ENCODE measurements around the gene DGKZ. TPM values are rescaled to one million over a fixed set of nuclear protein-coding genes. Genes with fewer than 3 reads are reported as not detected.

DGKZ gene
- polyA plus RNA-seq, 3 donors: 30.4 to 217 (median 33.4) TPM

GRCh38 chr11:46385169-46386004, 38.1 kb downstream of the DGKZ start:
- Histone ChIP-seq H3K4me2 (replicated peaks; ENCODE audit: extremely low read depth, low read length, poor library complexity, severe bottlenecking) (no peak overlapping the region), H3K27me3 (ENCODE audit: control insufficient read depth in 2 of 2, insufficient read depth in 2 of 2, low read length in 2 of 2) (peaks cover 39 to 63% of the 10 kb centered on the region in 2 donors), H3K9me3 (replicated peaks in 1 of 2; ENCODE audit: control insufficient read depth in 1 of 2, insufficient read depth in 1 of 2, low read length in 2 of 2) (peaks cover 0 to 22% of the 10 kb centered on the region in 2 donors), H3K9ac (ENCODE audit: insufficient read depth, low read length, poor library complexity, severe bottlenecking) (no peak overlapping the region), H2AFZ (ENCODE audit: insufficient read depth, low read depth, low read length, poor library complexity, severe bottlenecking) (no peak overlapping the region), H3K4me3 (replicated peaks in 1 of 3; ENCODE audit: low read depth in 2 of 3, low read length in 3 of 3) (no peak overlapping the region), H3K79me2 (ENCODE audit: insufficient read depth, low read length) (no peaks in the 10 kb centered on the region), H3K27ac (ENCODE audit: low read depth in 1 of 2, low read length in 2 of 2) (no peak overlapping the region), H4K20me1 (ENCODE audit: insufficient read depth, low read length) (peaks cover 54% of the 10 kb centered on the region), H3K4me1 (ENCODE audit: control insufficient read depth in 1 of 2, insufficient read depth in 2 of 2, low read length in 2 of 2) (peaks cover 27 to 44% of the 10 kb centered on the region in 2 donors), H3K36me3 (replicated peaks in 1 of 2; ENCODE audit: control insufficient read depth in 1 of 2, insufficient read depth in 2 of 2, low read length in 2 of 2) (no peaks in the 10 kb centered on the region)
- Mint-ChIP-seq H3K27me3 (ENCODE audit: low read depth in 3 of 3) (peaks cover 61 to 98% (median 74%) of the 10 kb centered on the region in 3 donors), H3K4me1 (peaks cover 33% of the 10 kb centered on the region), H3K36me3 (peaks cover 0 to 3% of the 10 kb centered on the region in 2 donors), H3K4me3 (peak overlapping the region in 1 of 2 donors; percentile 51), H3K27ac (peak overlapping the region in 1 of 7 donors; percentile 21), H3K9me3 (peaks cover 0 to 24% (median 3%) of the 10 kb centered on the region in 7 donors)
- WGBS (ENCODE audit: insufficient coverage): 98% methylated on average over 47 of the region's 47 CpGs
- no peak for TF ChIP-seq CTCF (IDR thresholded peaks at IDR 0.05)
- DNase-seq: no peak
- intact Hi-C loops (cut with micrococcal nuclease): loop anchor here (10.0 kb wide), 2 partner anchors 149 to 229 kb away; partner anchors contain the start of genes ATG13 (in 1 of the 2) and HARBI1 (in 1 of the 2)

- H3K4me3 Mint-ChIP-seq: peak overlapping the region in 1 of 2 donors; percentile 39
- no peak overlapping the region for H3K4me2 ChIP-seq (replicated peaks; ENCODE audit: extremely low read depth, low read length, poor library complexity, severe bottlenecking)
- H2AFZ ChIP-seq (ENCODE audit: insufficient read depth, low read depth, low read length, poor library complexity, severe bottlenecking): no peak overlapping the region
These were observed 38.8 kb downstream of the DGKZ start for GRCh38 chr11:46386005-46386578.

More at GRCh38 chr11:46386005-46386578, 38.8 kb downstream of the DGKZ start:
- TF ChIP-seq CTCF (IDR thresholded peaks at IDR 0.05): no peak
- H3K27ac Mint-ChIP-seq: peak overlapping the region in 2 of 7 donors; percentile 21 to 30
- peaks cover 53% of the 10 kb centered on the region for H4K20me1 ChIP-seq (ENCODE audit: insufficient read depth, low read length)
- peaks cover 46 to 65% of the 10 kb centered on the region in 2 donors for H3K27me3 ChIP-seq (ENCODE audit: control insufficient read depth in 2 of 2, insufficient read depth in 2 of 2, low read length in 2 of 2)
- H3K9ac ChIP-seq (ENCODE audit: insufficient read depth, low read length, poor library complexity, severe bottlenecking): no peak overlapping the region
- H3K4me1 Mint-ChIP-seq: peaks cover 37% of the 10 kb centered on the region
- peaks cover 3 to 27% of the 10 kb centered on the region in 2 donors for H3K9me3 ChIP-seq (replicated peaks in 1 of 2; ENCODE audit: control insufficient read depth in 1 of 2, insufficient read depth in 1 of 2, low read length in 2 of 2)
- H3K9me3 Mint-ChIP-seq: peaks cover 0 to 22% (median 4%) of the 10 kb centered on the region in 7 donors
- H3K79me2 ChIP-seq (ENCODE audit: insufficient read depth, low read length): no peaks in the 10 kb centered on the region
- no peak overlapping the region for H3K27ac ChIP-seq (ENCODE audit: low read depth in 1 of 2, low read length in 2 of 2)
- peaks cover 68 to 98% (median 77%) of the 10 kb centered on the region in 3 donors for H3K27me3 Mint-ChIP-seq (ENCODE audit: low read depth in 3 of 3)
- peaks cover 28 to 44% of the 10 kb centered on the region in 2 donors for H3K4me1 ChIP-seq (ENCODE audit: control insufficient read depth in 1 of 2, insufficient read depth in 2 of 2, low read length in 2 of 2)
- H3K4me3 ChIP-seq (replicated peaks in 1 of 3; ENCODE audit: low read depth in 2 of 3, low read length in 3 of 3): no peak overlapping the region
- no peak for DNase-seq
- WGBS (ENCODE audit: insufficient coverage): 92% methylated on average over 25 of the region's 25 CpGs
- H3K36me3 ChIP-seq (replicated peaks in 1 of 2; ENCODE audit: control insufficient read depth in 1 of 2, insufficient read depth in 2 of 2, low read length in 2 of 2): no peaks in the 10 kb centered on the region
- peaks cover 0 to 3% of the 10 kb centered on the region in 2 donors for H3K36me3 Mint-ChIP-seq
- intact Hi-C loops (cut with micrococcal nuclease): loop anchor here (10.0 kb wide), 2 partner anchors 149 to 229 kb away; partner anchors contain the start of genes ATG13 (in 1 of the 2) and HARBI1 (in 1 of the 2)

Measured in CD14-positive monocyte (primary cell).